GM18499 (cell line): ENCODE results near the gene AAR2.

ENCODE experiments used
- ATAC-seq: cut with Tn5 transposase; IDR thresholded peaks from one replicate; pipeline ENCODE4 v1.9.1; 2021; ENCODE audit warnings: moderate number of reproducible peaks; ENCODE audit not compliant: insufficient read depth, unreplicated experiment

Gene AAR2

GRCh38 chr20:36216314-36217025 is 19.8 kb upstream of the AAR2 start:
- no peak for ATAC-seq

GRCh38 chr20:36217226-36217625 is 19.1 kb upstream of the AAR2 start:
- ATAC-seq = no peak

- no peak for ATAC-seq
Observed at GRCh38 chr20:36218380-36219064, 17.8 kb upstream of the AAR2 start.

- ATAC-seq = no peak
Observed at GRCh38 chr20:36219671-36220220, 16.5 kb upstream of the AAR2 start.

- no peak for ATAC-seq
Observed at GRCh38 chr20:36225666-36226065, 10.6 kb upstream of the AAR2 start.

GRCh38 chr20:36228770-36229169 is 7.5 kb upstream of the AAR2 start:
- no peak for ATAC-seq

GRCh38 chr20:36230019-36230418 is 6.3 kb upstream of the AAR2 start:
- no peak for ATAC-seq

- ATAC-seq = no peak
Observed at GRCh38 chr20:36231331-36231730, 4.9 kb upstream of the AAR2 start.

GRCh38 chr20:36234771-36235320 is 1.4 kb upstream of the AAR2 start:
- no peak for ATAC-seq

- no peak for ATAC-seq
Observed at GRCh38 chr20:36236786-36237121, 476 bp downstream of the AAR2 start.

- no peak for ATAC-seq
Observed at GRCh38 chr20:36237477-36237876, 1.2 kb downstream of the AAR2 start.

- no peak for ATAC-seq
Observed at GRCh38 chr20:36238153-36238552, 1.9 kb downstream of the AAR2 start.

- no peak for ATAC-seq
Observed at GRCh38 chr20:36238760-36239159, 2.5 kb downstream of the AAR2 start.

- no peak for ATAC-seq
Observed at GRCh38 chr20:36240076-36240475, 3.8 kb downstream of the AAR2 start.

GRCh38 chr20:36241678-36242077 is 5.4 kb downstream of the AAR2 start:
- ATAC-seq = no peak

- no peak for ATAC-seq
Observed at GRCh38 chr20:36243726-36244125, 7.4 kb downstream of the AAR2 start.

GRCh38 chr20:36246401-36246800 is 10.1 kb downstream of the AAR2 start:
- ATAC-seq = no peak

GRCh38 chr20:36248836-36249235 is 12.6 kb downstream of the AAR2 start:
- no peak for ATAC-seq

GRCh38 chr20:36249450-36249849 is 13.2 kb downstream of the AAR2 start:
- no peak for ATAC-seq

GRCh38 chr20:36251426-36251825 is 15.1 kb downstream of the AAR2 start:
- ATAC-seq = no peak

- ATAC-seq = no peak
Observed at GRCh38 chr20:36252511-36252910, 16.2 kb downstream of the AAR2 start.

GRCh38 chr20:36253036-36253435 is 16.8 kb downstream of the AAR2 start:
- ATAC-seq = no peak
